SJCRH30 (cell line): ENCODE results near the gene ELP4. TPM values are rescaled to one million over a fixed set of nuclear protein-coding genes. Genes with fewer than 3 reads are reported as not detected.

Experiments used
- DNase-seq, 2 experiments: peaks; one replicate each; pipeline ENCODE4 v3.0.0-alpha.2; 2015 to 2020
- H3K27ac ChIP-seq: fragments of 250-450 bp; sonication (Bioruptor Pico); 2 replicates; pipeline ENCODE4 v1.5.1; 2020; ENCODE audit warnings: mild to moderate bottlenecking, moderate library complexity
- H3K27me3 ChIP-seq: fragments of 250-450 bp; sonication (Bioruptor Pico); 2 replicates; pipeline ENCODE4 v1.5.1; 2020; ENCODE audit warnings: mild to moderate bottlenecking, moderate library complexity
- H3K36me3 ChIP-seq: fragments of 250-450 bp; sonication (Bioruptor Pico); 2 replicates; pipeline ENCODE4 v1.5.1; 2020; ENCODE audit warnings: mild to moderate bottlenecking, moderate library complexity
- H3K4me1 ChIP-seq: fragments of 250-450 bp; sonication (Bioruptor Pico); 2 replicates; pipeline ENCODE4 v1.5.1; 2020; ENCODE audit warnings: mild to moderate bottlenecking, moderate library complexity
- H3K4me3 ChIP-seq: fragments of 250-450 bp; sonication (Bioruptor Pico); 2 replicates; pipeline ENCODE4 v1.5.1; 2020; ENCODE audit warnings: mild to moderate bottlenecking, moderate library complexity
- H3K9me3 ChIP-seq: fragments of 250-450 bp; sonication (Bioruptor Pico); replicated peaks from 2 replicates; pipeline ENCODE4 v1.5.1; 2020; ENCODE audit warnings: mild to moderate bottlenecking, moderate library complexity
- total RNA-seq: library from RNA; depleted of rRNA; stranded (reverse); fragments of >200 nt; shearing (Covaris generic); gene quantifications from 2 replicates; pipeline ENCODE4 v1.2.3, GENCODE V29; 2014

Gene ELP4
- total RNA-seq, 1 experiment from 2014 or later: 21.6 TPM

DNA sequence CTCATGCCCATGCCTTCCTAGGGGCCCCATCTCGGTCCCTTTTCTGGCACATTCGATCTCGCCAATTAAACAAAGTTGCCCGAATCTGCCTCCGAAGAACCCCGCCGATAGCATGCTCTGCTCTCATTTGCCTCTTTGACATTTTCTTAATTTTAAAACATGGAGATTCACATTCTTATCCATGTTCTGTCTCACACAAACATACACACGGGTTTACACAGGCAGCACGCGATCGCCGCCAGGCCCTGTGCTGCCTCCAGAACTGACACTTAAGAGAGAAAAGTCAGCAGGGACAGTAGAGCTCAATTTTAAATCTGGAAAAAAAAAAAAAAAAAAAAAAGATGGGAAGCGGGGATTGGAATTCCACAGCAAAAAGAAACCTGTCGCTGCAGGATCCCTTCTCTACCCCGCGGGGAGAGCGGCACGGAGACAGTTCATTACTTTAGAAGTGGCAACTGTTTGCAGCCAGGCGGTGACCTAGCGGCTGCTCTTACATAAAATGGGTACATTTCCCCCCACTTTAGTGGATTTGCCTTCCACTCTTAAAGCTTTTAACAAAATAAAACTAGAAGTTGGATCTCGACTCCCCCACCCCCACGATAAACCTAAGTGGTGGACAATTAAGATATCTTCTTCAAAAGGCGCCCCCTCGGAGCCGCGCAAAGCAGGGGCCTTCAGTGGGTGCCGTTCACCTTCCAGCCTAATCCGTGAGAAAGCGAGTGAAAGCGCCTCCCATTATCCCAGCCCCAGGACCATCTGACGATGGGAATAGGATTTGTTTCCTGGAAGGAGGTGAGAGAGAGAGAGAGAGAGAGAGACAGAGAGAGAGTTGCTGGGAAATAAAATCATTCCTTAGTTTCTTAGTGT lies 287.9 kb downstream of the ELP4 start:
- Histone ChIP-seq H3K36me3 (no peaks in the 10 kb centered on the region), H3K4me3 (no peak overlapping the region), H3K4me1 (no peaks in the 10 kb centered on the region), H3K27ac (no peak overlapping the region), H3K27me3 (no peaks in the 10 kb centered on the region), H3K9me3 (no peaks in the 10 kb centered on the region)
- DNase-seq: no peak

DNA sequence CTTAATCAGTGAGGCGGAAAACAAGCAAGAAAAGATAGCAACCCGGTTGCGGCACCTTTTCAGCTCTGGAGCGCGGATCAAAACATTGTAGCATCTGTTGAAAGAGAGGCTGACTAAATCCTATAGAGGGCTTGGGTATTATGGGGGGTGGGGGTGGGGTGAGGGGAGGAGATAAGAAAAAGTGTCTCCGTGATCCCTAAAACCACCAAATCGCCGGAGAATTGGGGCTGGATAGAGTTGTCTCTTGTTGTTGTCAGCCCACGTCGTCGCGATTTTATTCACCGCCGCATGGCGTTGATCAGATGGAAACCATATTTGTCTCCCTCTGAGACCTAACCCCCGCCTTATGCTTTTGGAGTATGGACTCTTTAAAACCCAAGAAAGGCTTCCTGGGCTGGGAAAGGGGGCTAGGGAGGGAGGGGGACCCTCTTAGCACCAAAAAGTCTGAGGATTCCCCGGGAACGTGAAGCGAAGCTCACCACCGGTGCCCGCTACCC lies 288.5 kb downstream of the ELP4 start:
- Histone ChIP-seq H3K36me3 (no peaks in the 10 kb centered on the region), H3K4me1 (no peaks in the 10 kb centered on the region), H3K4me3 (no peak overlapping the region), H3K27ac (no peak overlapping the region), H3K27me3 (no peaks in the 10 kb centered on the region), H3K9me3 (no peaks in the 10 kb centered on the region)
- DNase-seq: no peak

DNA sequence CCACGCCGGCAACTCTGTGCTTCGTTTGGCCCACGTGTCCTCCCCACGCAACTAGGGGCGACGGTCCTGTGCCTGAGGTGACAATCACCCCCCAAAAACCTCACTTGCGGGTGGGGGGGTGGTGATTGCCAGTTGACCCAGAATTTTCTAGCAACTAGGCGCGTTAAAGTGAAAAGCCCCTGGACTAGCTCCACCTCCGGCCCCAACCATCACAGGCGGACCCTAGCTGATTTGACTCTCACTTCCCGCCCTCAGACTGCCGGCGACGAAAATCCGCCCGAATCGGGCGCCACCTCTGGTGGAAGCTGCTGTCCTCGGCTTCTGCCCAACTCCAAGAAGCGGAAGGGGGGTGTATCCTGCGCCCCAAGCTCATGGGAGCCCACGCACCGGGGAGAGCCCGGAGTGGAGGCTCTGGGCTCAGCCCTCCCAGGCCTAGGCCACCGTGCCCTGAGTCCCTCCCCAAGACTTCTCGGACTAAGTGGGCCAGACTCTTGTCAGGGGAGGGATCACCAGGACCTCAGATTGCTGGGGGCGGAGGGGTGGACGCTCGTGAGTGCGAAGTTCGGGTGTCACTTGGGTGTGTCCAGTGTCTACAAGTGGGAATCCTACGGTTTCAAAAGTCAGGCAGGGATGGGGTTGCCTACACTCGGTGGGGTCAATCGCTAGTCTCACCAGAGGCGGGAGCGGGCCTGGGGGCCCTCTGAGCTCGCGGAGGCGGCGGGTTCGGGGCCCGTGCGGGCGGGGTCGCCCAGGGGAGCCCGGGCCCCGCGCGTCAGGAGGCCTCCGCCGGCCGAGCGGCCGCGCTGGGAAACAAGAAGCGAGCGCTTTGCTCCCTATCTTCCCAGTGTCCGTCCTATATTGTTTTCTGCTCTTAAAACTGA lies 289.2 kb downstream of the ELP4 start:
- H3K4me1 ChIP-seq: no peaks in the 10 kb centered on the region
- no peaks in the 10 kb centered on the region for H3K27me3 ChIP-seq
- H3K36me3 ChIP-seq: no peaks in the 10 kb centered on the region
- H3K9me3 ChIP-seq: no peaks in the 10 kb centered on the region
- H3K27ac ChIP-seq: no peak overlapping the region
- DNase-seq: no peak
- no peak overlapping the region for H3K4me3 ChIP-seq

DNA sequence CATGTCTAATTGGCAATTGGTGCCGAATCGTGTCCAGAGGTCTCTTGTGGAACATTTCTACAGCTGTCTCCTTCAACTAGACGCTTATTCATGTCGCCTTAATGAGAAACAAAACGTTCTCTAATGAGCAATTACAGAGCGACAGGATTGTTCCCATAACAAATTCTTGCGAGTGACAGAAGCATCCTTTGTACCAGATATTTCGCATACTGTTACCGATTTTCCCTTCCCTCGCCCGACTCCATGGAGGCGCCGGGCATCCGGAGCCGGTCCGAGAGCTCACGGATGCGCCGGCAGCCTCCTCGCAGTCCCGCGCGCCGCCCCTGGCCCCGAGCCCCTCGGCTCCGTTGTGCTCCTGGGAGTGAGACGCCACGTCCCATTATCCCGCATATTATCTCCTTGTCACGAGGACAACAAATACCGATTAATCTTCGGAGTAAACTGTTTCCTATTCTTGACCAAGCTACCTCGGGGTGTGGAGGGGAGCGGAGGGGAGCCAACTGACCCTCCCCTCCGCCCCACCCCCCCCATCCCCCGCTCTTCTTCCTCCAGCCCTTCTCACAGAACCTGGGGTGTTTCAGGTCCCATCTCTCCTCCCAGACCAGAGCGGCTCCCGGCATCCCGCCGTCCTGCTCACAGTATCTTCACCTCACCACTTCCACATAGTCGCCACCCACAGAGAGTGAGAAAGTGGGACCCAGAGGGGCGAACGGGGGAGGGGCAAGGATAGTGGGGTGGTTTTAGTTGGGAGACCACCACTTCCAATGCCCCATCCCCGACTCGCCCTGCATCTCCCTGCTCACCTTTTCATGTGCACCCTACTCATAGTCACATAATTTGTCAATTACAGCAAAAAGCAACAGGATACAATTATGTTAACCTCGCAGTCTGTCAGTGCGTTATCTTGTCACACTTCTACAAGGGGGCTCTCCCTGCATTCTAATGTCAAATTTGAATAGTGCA lies 290.1 kb downstream of the ELP4 start:
- H3K9me3 ChIP-seq: no peaks in the 10 kb centered on the region

DNA sequence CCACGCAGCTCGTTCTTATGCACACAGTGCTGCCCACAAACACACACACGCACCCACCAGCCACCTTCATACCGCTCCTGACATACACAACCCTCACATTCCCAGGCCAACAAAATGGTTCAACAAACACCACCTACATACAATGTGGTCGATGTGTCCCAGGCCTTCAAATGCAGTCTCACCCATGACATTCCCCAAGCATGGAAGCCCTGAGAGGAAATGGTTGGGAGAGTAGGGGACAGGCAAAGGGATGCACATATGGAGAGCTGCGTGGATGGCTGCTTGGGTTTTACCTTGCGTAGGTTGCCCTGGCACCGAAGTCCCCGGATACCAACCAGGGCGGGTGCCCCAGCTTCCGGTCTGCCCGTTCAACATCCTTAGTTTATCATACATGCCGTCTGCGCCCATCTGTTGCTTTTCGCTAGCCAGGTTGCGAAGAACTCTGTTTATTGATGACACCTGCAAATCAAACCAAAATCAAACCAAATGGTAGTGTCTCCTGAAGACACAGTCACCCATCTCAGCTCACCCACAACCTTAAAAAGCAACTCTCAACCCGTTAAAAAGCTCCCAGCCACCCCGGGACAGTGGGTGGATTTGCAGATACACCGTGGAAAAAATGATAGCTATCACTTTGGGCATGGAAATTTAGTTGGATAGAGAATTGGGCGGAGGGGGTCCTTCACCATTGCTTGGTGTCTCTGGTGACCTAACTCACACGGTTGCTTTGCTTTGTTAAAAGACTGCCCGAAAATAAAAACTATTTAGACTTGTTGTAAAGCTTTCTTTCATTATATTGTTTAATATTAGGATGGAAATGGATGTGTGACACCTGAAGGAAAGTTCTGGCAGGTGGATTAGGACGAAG lies 291.1 kb downstream of the ELP4 start:
- Histone ChIP-seq H3K4me1 (no peaks in the 10 kb centered on the region), H3K27ac (no peak overlapping the region), H3K36me3 (no peaks in the 10 kb centered on the region), H3K4me3 (no peak overlapping the region), H3K27me3 (no peaks in the 10 kb centered on the region), H3K9me3 (no peaks in the 10 kb centered on the region)
- no peak for DNase-seq

More for the DNA sequence above, 290.1 kb downstream of the ELP4 start:
- DNase-seq: no peak
- no peaks in the 10 kb centered on the region for H3K4me1 ChIP-seq
- H3K4me3 ChIP-seq: no peak overlapping the region
- no peaks in the 10 kb centered on the region for H3K27me3 ChIP-seq
- H3K27ac ChIP-seq: no peak overlapping the region
- no peaks in the 10 kb centered on the region for H3K36me3 ChIP-seq

DNA sequence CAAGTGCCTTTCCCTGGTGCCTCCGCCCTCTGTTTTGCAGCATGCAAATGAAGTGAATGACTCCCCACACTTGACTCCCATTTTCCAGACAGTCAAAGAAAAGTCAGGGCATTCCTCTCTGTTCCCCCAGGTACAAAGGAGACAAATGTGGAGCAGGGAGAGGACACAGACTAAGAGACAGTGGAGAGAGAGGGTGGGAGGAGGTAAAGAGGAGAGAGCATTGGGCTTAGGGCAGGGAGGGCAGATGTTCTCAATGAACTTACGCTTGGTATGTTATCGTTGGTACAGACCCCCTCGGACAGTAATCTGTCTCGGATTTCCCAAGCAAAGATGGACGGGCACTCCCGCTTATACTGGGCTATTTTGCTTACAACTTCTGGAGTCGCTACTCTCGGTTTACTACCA lies 291.7 kb downstream of the ELP4 start:
- no peak for DNase-seq
- Histone ChIP-seq H3K36me3 (no peaks in the 10 kb centered on the region), H3K27me3 (no peaks in the 10 kb centered on the region), H3K27ac (no peak overlapping the region), H3K4me3 (no peak overlapping the region), H3K4me1 (no peaks in the 10 kb centered on the region), H3K9me3 (no peaks in the 10 kb centered on the region)

DNA sequence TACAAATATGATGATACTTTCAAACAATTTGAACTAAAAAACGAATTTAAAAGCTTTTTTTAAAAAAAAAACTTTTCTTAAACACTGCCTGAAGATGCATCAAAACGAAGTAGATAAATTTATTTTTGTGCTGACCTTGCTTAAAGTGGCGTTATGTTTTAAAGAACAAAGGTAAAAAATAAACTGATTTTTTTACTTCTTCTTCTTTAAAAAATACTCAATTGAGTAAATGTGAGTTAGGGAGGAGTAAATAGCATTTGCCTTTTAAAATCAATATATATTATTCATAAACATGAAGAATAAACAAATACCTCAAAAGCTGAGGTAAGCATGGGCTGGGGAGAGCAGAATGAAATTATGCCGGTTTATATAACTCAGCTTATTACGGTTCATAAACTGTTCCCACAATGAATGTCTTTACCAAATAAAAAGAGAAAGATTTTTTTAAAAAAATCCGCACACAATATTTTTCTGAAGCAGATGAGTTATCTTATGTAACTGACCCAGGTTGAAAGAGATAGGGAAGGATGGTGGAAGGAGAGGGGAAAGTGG lies 292.5 kb downstream of the ELP4 start:
- H3K27ac ChIP-seq: no peak overlapping the region
- H3K27me3 ChIP-seq: no peaks in the 10 kb centered on the region

DNA sequence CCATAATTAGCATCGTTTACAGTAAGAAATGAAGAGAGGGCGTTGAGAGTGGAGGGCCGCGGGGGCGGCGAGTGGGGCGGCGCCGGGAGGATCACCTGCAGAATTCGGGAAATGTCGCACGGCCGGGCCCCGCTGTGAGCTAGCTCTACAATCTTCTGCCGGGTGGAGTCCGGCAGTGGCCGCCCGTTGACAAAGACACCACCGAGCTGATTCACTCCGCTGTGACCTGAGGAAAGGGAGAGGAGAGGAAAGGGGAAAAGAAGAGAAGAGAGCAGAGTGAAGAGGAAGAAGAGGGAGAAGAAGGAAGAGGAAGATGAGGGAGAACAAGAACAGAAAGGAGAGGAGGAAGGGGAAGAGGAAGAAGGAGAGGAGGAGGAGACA lies 293.0 kb downstream of the ELP4 start:
- no peak for DNase-seq
- Histone ChIP-seq H3K27ac (no peak overlapping the region), H3K4me3 (no peak overlapping the region), H3K9me3 (no peaks in the 10 kb centered on the region), H3K27me3 (no peaks in the 10 kb centered on the region), H3K4me1 (no peaks in the 10 kb centered on the region), H3K36me3 (no peaks in the 10 kb centered on the region)

More for the DNA sequence above, 292.5 kb downstream of the ELP4 start:
- H3K4me1 ChIP-seq: no peaks in the 10 kb centered on the region
- no peaks in the 10 kb centered on the region for H3K9me3 ChIP-seq
- H3K36me3 ChIP-seq: no peaks in the 10 kb centered on the region
- no peak for DNase-seq
- no peak overlapping the region for H3K4me3 ChIP-seq

DNA sequence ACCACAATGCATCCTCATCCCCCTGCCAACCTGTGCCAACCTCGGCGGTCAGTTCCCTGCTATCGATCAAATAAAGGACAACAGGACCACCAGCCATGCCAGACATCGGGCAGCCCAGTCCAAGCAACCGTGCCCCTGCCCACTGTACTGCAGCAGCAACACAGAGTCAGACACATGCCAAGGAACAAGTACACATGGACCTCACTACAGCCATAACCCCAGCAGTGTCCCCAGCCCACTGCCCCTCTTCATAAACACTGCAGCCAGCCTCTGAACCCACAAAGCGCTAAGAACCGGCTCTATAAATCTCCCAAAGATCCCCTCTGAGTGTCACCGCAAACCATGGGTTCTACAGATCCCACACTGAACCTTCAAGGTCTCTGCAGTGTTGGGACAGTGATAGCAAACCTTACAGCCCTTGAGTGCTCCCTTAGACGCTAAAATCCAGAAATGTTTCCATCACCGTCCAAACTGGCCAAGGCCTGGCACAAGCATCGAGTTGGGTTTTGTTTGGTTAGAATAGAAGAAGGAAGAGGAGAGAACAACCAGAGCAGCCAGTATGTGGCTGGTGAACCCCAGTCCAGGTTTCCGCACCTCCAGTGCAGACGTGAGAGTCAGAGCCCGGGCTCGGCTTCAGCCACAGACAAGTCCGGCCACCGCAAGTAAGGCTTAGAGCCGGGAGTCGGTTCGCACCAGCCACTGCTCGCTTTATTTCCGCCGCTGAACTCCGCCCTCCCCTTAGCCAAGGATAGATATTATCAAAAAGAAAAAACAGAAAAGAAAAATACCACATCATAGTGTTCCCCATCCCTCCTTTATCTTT lies 293.6 kb downstream of the ELP4 start:
- no peak for DNase-seq
- H3K4me1 ChIP-seq: 0 out of 2 replicates have a peak, but pooled peaks cover 1% of the 10 kb centered on the region
- no peaks in the 10 kb centered on the region for H3K27me3 ChIP-seq
- H3K27ac ChIP-seq: no peak overlapping the region
- H3K9me3 ChIP-seq: no peaks in the 10 kb centered on the region
- H3K36me3 ChIP-seq: no peaks in the 10 kb centered on the region
- no peak overlapping the region for H3K4me3 ChIP-seq

DNA sequence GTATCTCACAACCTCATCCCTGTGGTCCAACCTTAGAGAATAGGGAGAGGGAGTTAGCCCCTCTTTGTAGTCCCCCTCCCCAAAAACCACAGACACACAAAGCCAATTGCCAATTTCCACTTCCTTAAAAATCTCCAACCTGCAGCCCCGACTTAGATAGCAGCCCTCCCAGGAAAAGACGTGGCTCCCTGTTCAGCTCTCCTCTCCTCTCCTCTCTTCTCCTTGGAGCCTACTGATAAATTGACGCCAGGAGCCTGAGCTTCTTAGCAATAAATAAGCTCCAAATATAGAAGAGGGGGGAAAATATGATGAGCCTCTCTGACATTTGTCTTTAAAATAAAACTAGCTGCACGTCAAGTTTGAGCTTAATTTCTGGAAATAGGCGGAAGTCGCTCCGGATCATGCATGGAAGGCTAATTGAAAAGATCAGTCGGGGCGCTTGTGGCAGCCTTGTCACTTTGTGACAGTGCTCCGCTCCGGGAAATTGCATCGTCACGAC lies 294.3 kb downstream of the ELP4 start:
- DNase-seq: no peak
- Histone ChIP-seq H3K4me1 (0 out of 2 replicates have a peak, but pooled peaks cover 3% of the 10 kb centered on the region), H3K27ac (no peak overlapping the region), H3K27me3 (no peaks in the 10 kb centered on the region), H3K4me3 (no peak overlapping the region), H3K36me3 (no peaks in the 10 kb centered on the region), H3K9me3 (no peaks in the 10 kb centered on the region)

DNA sequence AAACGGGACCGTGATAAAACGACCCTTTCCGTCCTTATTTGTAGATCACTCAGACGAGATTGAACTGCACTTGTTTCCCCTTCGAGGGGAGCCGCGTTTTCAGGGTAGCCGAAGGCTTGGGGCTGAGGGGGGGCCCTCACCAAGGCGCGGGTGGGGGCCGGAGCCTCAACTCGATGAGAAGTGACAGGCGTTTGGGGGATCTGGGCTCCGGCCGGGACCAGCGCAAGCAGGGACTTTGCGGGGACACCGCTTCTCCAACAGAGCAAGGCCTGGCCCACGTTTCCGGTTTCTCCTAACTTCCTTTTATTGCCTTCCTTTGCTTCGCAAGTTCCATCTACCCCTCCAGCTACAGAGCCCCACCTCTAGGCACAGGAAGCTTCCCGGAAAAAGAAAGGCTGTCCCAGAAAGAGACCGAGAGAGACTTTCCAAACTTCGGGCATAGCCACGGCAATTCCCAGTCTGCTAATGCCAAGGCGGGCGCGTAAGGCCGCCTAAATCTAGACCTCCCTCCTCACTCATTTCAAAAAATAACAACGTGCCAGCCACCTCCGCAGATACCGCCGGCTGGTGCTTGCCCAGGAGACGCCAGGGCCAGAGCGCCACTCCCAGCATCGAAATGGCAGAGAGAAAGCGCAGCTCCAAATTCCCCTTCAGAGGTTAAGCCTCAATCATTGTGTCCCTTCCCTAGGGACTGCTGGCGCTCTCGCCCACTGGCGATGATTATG lies 294.9 kb downstream of the ELP4 start:
- no peaks in the 10 kb centered on the region for H3K9me3 ChIP-seq
- H3K27me3 ChIP-seq: no peaks in the 10 kb centered on the region
- no peak for DNase-seq
- no peak overlapping the region for H3K27ac ChIP-seq
- H3K4me1 ChIP-seq: 0 out of 2 replicates have a peak, but pooled peaks cover 3% of the 10 kb centered on the region
- H3K4me3 ChIP-seq: no peak overlapping the region
- H3K36me3 ChIP-seq: no peaks in the 10 kb centered on the region

DNA sequence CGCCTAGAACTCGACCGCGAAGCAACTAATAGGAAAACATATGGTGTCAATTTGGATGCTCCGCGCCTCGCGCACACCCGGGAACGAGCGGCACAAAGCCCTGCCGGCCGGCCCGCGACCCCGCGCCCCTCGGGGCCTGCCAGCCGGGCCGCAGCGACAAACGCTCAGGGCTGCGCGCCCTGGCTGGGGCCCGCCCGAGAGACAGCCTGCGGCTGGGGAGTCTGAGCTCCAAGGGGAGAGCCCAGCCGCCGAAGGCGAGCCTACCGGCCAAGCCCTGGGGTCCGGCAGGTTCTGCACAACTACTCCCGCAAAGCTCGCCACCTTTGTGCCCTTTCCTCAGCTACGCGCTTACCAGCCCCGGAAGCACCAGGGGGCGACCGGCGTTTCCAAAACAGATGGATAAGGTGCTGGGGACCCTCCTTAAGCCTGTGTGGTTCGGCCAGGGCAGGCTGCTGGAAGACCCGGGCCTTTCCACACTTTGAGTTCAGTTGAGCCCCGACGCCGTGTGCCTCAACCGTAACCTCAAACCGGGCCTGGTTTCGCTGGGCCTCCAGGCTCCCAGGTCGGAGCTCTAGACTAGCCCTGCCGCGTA lies 295.6 kb downstream of the ELP4 start:
- Histone ChIP-seq H3K4me1 (0 out of 2 replicates have a peak, but pooled peaks cover 3% of the 10 kb centered on the region), H3K27me3 (no peaks in the 10 kb centered on the region), H3K4me3 (no peak overlapping the region), H3K27ac (no peak overlapping the region), H3K36me3 (no peaks in the 10 kb centered on the region), H3K9me3 (no peaks in the 10 kb centered on the region)
- DNase-seq: no peak
